Natural killer cell (primary cell): ENCODE measurements around the gene CCDC86. TPM values are rescaled to one million over a fixed set of nuclear protein-coding genes. Genes with fewer than 3 reads are reported as not detected.

Source experiments
- ATAC-seq, 3 donors: fragments of 150-1000 bp in 2 of 3; fragments of 200-7000 bp in 1 of 3; cut with Tn5 transposase; 1 replicate in 1 of 3; 2 replicates in 2 of 3; pipeline ENCODE4 v1.10.0; 2021; ENCODE audit warnings: mild to moderate bottlenecking in 2 of 3, moderate library complexity in 2 of 3
- DNase-seq, 2 donors: peaks; one replicate each; pipeline versions ENCODE4 v3.0.0 to v3.0.0-alpha.2; 2013 to 2021; ENCODE audit warnings: mixed read lengths in 1 of 2
- H3K27ac ChIP-seq: one replicate; pipeline ENCODE4 v1.5.1; 2013; ENCODE audit warnings: mild to moderate bottlenecking, low read length
- H3K27me3 ChIP-seq: one replicate; pipeline ENCODE4 v1.6.1; 2013; ENCODE audit warnings: low read length; ENCODE audit not compliant: control insufficient read depth, insufficient read depth
- H3K36me3 ChIP-seq: one replicate; pipeline ENCODE4 v1.6.1; 2013; ENCODE audit warnings: low read length; ENCODE audit not compliant: control insufficient read depth, insufficient read depth
- H3K4me1 ChIP-seq: one replicate; pipeline ENCODE4 v1.6.1; 2013; ENCODE audit warnings: low read length; ENCODE audit not compliant: control insufficient read depth, insufficient read depth
- H3K4me3 ChIP-seq: one replicate; pipeline ENCODE4 v1.5.1; 2013; ENCODE audit warnings: low read length
- H3K9me3 ChIP-seq: one replicate; pipeline ENCODE4 v1.6.1; 2013; ENCODE audit warnings: low read length; ENCODE audit not compliant: control insufficient read depth, insufficient read depth
- H3K27ac Mint-ChIP-seq, 2 donors: one replicate each; pipeline ENCODE4 v1.8.0; 2022; ENCODE audit warnings: mild to moderate bottlenecking in 2 of 2, mixed read lengths in 2 of 2, moderate library complexity in 1 of 2
- H3K27me3 Mint-ChIP-seq, 2 donors: one replicate each; pipeline ENCODE4 v1.8.0; 2022; ENCODE audit warnings: low read depth in 2 of 2, mixed read lengths in 2 of 2
- H3K36me3 Mint-ChIP-seq: one replicate; pipeline ENCODE4 v1.8.0; 2022; ENCODE audit warnings: mixed read lengths
- H3K4me1 Mint-ChIP-seq, 2 donors: one replicate each; pipeline ENCODE4 v1.8.0; 2022; ENCODE audit warnings: mixed read lengths in 2 of 2
- H3K4me3 Mint-ChIP-seq: one replicate; pipeline ENCODE4 v1.8.0; 2022; ENCODE audit warnings: mild to moderate bottlenecking, moderate library complexity, mixed read lengths
- H3K9me3 Mint-ChIP-seq, 2 donors: one replicate each; pipeline ENCODE4 v1.8.0; 2022; ENCODE audit warnings: mixed read lengths in 2 of 2
- CTCF ChIP-seq: fragments of 200-600 bp; IDR thresholded peaks from one replicate; pipeline ENCODE4 v1.8.0; 2022; ENCODE audit warnings: antibody characterized with exemption
- WGBS: methylation state at CpG from one replicate; pipeline ENCODE4 v1.1.7; 2013; ENCODE audit warnings: missing lambda C conversion rate; ENCODE audit not compliant: insufficient coverage; 5-methylcytosine and 5-hydroxymethylcytosine counted together
- intact Hi-C: fragments of 100-400 bp; cut with micrococcal nuclease; formaldehyde crosslinking; loops from one replicate; pipeline ENCODE4 v1.14.2; 2022
- total RNA-seq, 4 donors: library from RNA; stranded (reverse); fragments of 120-200 nt in 1 of 4; gene quantifications; one replicate each; pipeline versions ENCODE4 v1.2.3 to v1.2.4, GENCODE V29; 2013 to 2022

CCDC86 gene
- total RNA-seq, 3 donors from 2014 or later (not counting 1 experiment from before 2014, with no cell fraction given): 10.6 to 12.5 (median 10.7) TPM

GRCh38 chr11:60858731-60859464 lies 17.0 kb downstream of the CCDC86 start:
- Mint-ChIP-seq H3K27me3 (peaks cover 0 to 8% of the 10 kb centered on the region in 2 donors), H3K27ac (no peak overlapping the region), H3K4me1 (peaks cover 0 to 10% of the 10 kb centered on the region in 2 donors), H3K4me3 (no peak overlapping the region), H3K36me3 (no peaks in the 10 kb centered on the region), H3K9me3 (no peaks in the 10 kb centered on the region)
- H3K36me3 ChIP-seq: no peaks in the 10 kb centered on the region
- peaks cover 9% of the 10 kb centered on the region for H3K4me1 ChIP-seq
- H3K27ac ChIP-seq: no peak overlapping the region
- H3K9me3 ChIP-seq: no peaks in the 10 kb centered on the region
- H3K4me3 ChIP-seq: no peak overlapping the region
- TF ChIP-seq CTCF: no peak
- intact Hi-C loops: no loop called here
- ATAC-seq (no peak), DNase-seq (no peak)
- 40% methylated on average over 4 of the region's 4 CpGs for WGBS
- H3K27me3 ChIP-seq: no peaks in the 10 kb centered on the region

- no peak for DNase-seq
- TF ChIP-seq CTCF: no peak
- intact Hi-C loops: no loop called here
- Mint-ChIP-seq H3K4me1 (peaks cover 0 to 10% of the 10 kb centered on the region in 2 donors), H3K27ac (no peak overlapping the region), H3K4me3 (no peak overlapping the region), H3K9me3 (no peaks in the 10 kb centered on the region), H3K27me3 (peaks cover 0 to 8% of the 10 kb centered on the region in 2 donors), H3K36me3 (no peaks in the 10 kb centered on the region)
- no peaks in the 10 kb centered on the region for H3K27me3 ChIP-seq
- 85% methylated on average over 15 of the region's 15 CpGs for WGBS
- H3K27ac ChIP-seq: no peak overlapping the region
- H3K4me1 ChIP-seq: peaks cover 9% of the 10 kb centered on the region
- no peak overlapping the region for H3K4me3 ChIP-seq
- no peaks in the 10 kb centered on the region for H3K9me3 ChIP-seq
- H3K36me3 ChIP-seq: no peaks in the 10 kb centered on the region
- no peak for ATAC-seq
These were observed 17.8 kb downstream of the CCDC86 start for GRCh38 chr11:60859616-60860250.

- Mint-ChIP-seq H3K27ac (no peak overlapping the region), H3K36me3 (no peaks in the 10 kb centered on the region), H3K4me3 (no peak overlapping the region), H3K4me1 (peaks cover 0 to 10% of the 10 kb centered on the region in 2 donors), H3K9me3 (no peaks in the 10 kb centered on the region), H3K27me3 (peaks cover 0 to 8% of the 10 kb centered on the region in 2 donors)
- ATAC-seq (no peak), DNase-seq (no peak)
- no peaks in the 10 kb centered on the region for H3K36me3 ChIP-seq
- intact Hi-C loops: no loop called here
- H3K4me3 ChIP-seq: no peak overlapping the region
- no peak for TF ChIP-seq CTCF
- H3K27ac ChIP-seq: no peak overlapping the region
- 48% methylated on average over 7 of the region's 7 CpGs for WGBS
- no peaks in the 10 kb centered on the region for H3K27me3 ChIP-seq
- peaks cover 9% of the 10 kb centered on the region for H3K4me1 ChIP-seq
- H3K9me3 ChIP-seq: no peaks in the 10 kb centered on the region
These were observed 19.0 kb downstream of the CCDC86 start for GRCh38 chr11:60860943-60861342.
